Heart left ventricle (tissue), 13 donors: Measurements from ENCODE around the gene CAPRIN1.

Experiments used
- CTCF ChIP-seq, 12 donors: fragments of 200-600 bp; sonication (generic) in 4 of 12; IDR thresholded peaks; one replicate each; pipeline versions ENCODE4 v1.5.0 to v1.8.0; 2018 to 2022; ENCODE audit warnings: antibody characterized with exemption in 12 of 12, mild to moderate bottlenecking in 5 of 12
- POLR2A ChIP-seq, 2 donors: fragments of 450-650 bp; IDR thresholded peaks; one replicate each; pipeline ENCODE4 v1.6.1; 2017; ENCODE audit warnings: antibody characterized with exemption in 2 of 2, mild to moderate bottlenecking in 2 of 2, moderate library complexity in 2 of 2
- donor health status: ischemic (EF 13 %, LVEDD 7.1; RV severe dilation, severe dysfunction).
- donor health status: DM: no; HTN: yes; CAD: no.
- donor health status: DM: no; HTN: no; CAD: no.
- donor health status: ischemic (EF 25% LVEDD 6.9; RV normal size, moderate dysfunction).
- donor health status: ischemic (EF 25% LVEDD 5.7; RV mildly dilated, moderate dysfunction).
- donor health status: ischemic (EF 35%, LVEDD 5.7; RV mildly dilated, moderate dysfunction).
- donor health status: nonischemic (EF 11% LVEDD 7.7; RV severe dilation, severe dysfunction).
- donor health status: DM: yes; HTN: yes; CAD: no.
- donor health status: PGD.
- donor health status: ischemic (EF 29% LVEDD 5.4; RV normal size, mild dysfunction).
- donor health status: nonischemic (EF 23%, LVEDD 6.1; RV moderate dilation, normal function).

DNA sequence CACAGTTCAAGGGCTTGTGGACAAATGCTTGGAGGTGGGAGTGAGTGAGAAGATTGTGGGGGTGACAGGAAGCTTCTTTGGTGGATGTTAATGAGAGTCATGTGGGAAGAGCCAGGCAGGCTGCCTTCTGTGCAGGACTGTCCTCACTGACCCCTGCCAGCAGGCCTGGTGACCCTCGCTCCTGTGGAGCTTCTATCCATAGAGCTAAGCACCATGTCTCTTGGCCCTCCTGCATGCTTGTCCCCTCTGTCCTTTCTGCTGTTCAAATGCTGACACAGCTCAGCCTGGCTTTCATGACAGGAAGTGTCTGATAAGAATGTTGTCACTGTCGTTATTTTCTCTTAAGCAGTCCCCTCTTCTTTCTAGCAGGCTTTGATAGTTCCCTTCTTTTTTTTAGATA, 91.5 kb downstream of the CAPRIN1 start:
- TF ChIP-seq CTCF (IDR thresholded peaks at IDR 0.05) (no peak), POLR2A (IDR thresholded peaks at IDR 0.05) (no peak)
